ENCODE results near the gene RABGEF1.

DNA sequence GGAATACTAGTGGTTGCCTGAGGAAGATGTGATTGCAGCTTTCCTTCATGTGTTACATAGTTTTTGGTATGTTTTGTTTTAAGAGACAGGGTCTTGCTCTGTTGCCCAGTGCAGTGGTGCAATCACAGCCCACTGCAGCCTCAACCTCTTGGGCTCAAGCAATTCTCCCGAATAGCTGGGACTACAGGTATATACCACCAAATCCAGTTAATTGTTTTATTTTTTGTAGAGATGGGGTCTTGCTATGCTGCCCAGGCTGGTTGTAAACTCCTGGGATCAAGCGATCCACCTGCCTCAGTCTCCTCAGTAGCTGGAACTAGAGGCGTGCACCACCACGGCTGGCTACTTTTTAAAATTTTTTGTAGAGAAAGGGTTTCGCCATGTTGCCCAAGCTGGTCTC is 101.4 kb downstream of the RABGEF1 start:
- no peak for TF ChIP-seq EZH2 (IDR thresholded peaks at IDR 0.05; ENCODE audit: borderline replicate concordance, low read depth, low read length, severe bottlenecking)
- TF ChIP-seq, protein P1, sequence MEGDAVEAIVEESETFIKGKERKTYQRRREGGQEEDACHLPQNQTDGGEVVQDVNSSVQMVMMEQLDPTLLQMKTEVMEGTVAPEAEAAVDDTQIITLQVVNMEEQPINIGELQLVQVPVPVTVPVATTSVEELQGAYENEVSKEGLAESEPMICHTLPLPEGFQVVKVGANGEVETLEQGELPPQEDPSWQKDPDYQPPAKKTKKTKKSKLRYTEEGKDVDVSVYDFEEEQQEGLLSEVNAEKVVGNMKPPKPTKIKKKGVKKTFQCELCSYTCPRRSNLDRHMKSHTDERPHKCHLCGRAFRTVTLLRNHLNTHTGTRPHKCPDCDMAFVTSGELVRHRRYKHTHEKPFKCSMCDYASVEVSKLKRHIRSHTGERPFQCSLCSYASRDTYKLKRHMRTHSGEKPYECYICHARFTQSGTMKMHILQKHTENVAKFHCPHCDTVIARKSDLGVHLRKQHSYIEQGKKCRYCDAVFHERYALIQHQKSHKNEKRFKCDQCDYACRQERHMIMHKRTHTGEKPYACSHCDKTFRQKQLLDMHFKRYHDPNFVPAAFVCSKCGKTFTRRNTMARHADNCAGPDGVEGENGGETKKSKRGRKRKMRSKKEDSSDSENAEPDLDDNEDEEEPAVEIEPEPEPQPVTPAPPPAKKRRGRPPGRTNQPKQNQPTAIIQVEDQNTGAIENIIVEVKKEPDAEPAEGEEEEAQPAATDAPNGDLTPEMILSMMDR (IDR thresholded peaks at IDR 0.05; ENCODE audit: borderline replicate concordance, extremely low read depth, low read length, poor library complexity, severe bottlenecking), result no peak
